IMR-90 (cell line): ENCODE data around the gene XRCC5. TPM values are rescaled to one million over a fixed set of nuclear protein-coding genes. Genes with fewer than 3 reads are reported as not detected.

Experiments
- ATAC-seq: fragments of 200-7000 bp; cut with Tn5 transposase; 2 replicates; pipeline ENCODE4 v1.9.1; 2020; ENCODE audit warnings: low read depth, mild to moderate bottlenecking, moderate library complexity
- BruUV-seq: library from RNA; stranded (reverse); fragments of 400-500 nt; replicated peaks from 2 replicates; lab custom pipeline; 2021; lab: Mats Ljungman, UMichigan
- CTCF ChIA-PET: fragments of 300-600 bp; formaldehyde crosslinking; extraction: SDS; loops from one replicate; lab custom pipeline; 2021; ENCODE audit warnings: antibody characterized with exemption; lab: Yijun Ruan, JAX
- POLR2A ChIA-PET: fragments of 300-600 bp; sonication (Branson Sonifier 250); formaldehyde crosslinking; loops from one replicate; lab custom pipeline; 2022; ENCODE audit warnings: antibody characterized with exemption; ENCODE audit not compliant: unreplicated experiment; lab: Charles Lee
- DNase-seq: peaks from one replicate; pipeline ENCODE4 v3.0.0; 2013
- H2AFZ ChIP-seq: replicated peaks from 2 replicates; pipeline ENCODE3; 2013; ENCODE audit warnings: low read length, mild to moderate bottlenecking; ENCODE audit not compliant: poor library complexity
- H2AK5ac ChIP-seq: 2 replicates; pipeline ENCODE4 v1.6.1; 2013; ENCODE audit warnings: low read depth, low read length, inconsistent platforms
- H2AK9ac ChIP-seq: replicated peaks from 2 replicates; pipeline ENCODE3; 2013; ENCODE audit warnings: mild to moderate bottlenecking, low read depth, low read length, moderate library complexity; ENCODE audit not compliant: poor library complexity
- H2BK120ac ChIP-seq: 2 replicates; pipeline ENCODE4 v1.6.1; 2013; ENCODE audit warnings: low read depth, low read length, inconsistent platforms
- H2BK15ac ChIP-seq: 3 replicates; pipeline ENCODE4 v1.6.1; 2013; ENCODE audit warnings: low read depth, low read length, inconsistent platforms
- H2BK20ac ChIP-seq: 2 replicates; pipeline ENCODE4 v1.6.1; 2013; ENCODE audit warnings: low read depth, mild to moderate bottlenecking, inconsistent platforms, low read length, moderate library complexity
- H2BK5ac ChIP-seq: 2 replicates; pipeline ENCODE4 v1.6.1; 2013; ENCODE audit warnings: mild to moderate bottlenecking, low read depth, low read length, inconsistent platforms; ENCODE audit not compliant: poor library complexity, severe bottlenecking
- H3K14ac ChIP-seq: replicated peaks from 2 replicates; pipeline ENCODE4 v1.6.1; 2013; ENCODE audit warnings: low read depth, low read length, inconsistent platforms
- H3K18ac ChIP-seq: 2 replicates; pipeline ENCODE4 v1.6.1; 2013; ENCODE audit warnings: low read depth, low read length, control low read depth
- H3K23ac ChIP-seq: 2 replicates; pipeline ENCODE4 v1.6.1; 2013; ENCODE audit warnings: low read depth, low read length, inconsistent platforms
- H3K27ac ChIP-seq: 2 replicates; pipeline ENCODE4 v1.5.1; 2013; ENCODE audit warnings: mild to moderate bottlenecking, control low read depth, low read length; ENCODE audit not compliant: insufficient read depth
- H3K27me3 ChIP-seq: 2 replicates; pipeline ENCODE4 v1.6.1; 2013; ENCODE audit warnings: low read length; ENCODE audit not compliant: control insufficient read depth, insufficient read depth
- H3K36me3 ChIP-seq: 2 replicates; pipeline ENCODE4 v1.6.1; 2013; ENCODE audit warnings: low read length, mixed read lengths; ENCODE audit not compliant: control insufficient read depth, insufficient read depth
- H3K4ac ChIP-seq: 2 replicates; pipeline ENCODE4 v1.6.1; 2013; ENCODE audit warnings: low read depth, low read length, inconsistent platforms
- H3K4me1 ChIP-seq: 2 replicates; pipeline ENCODE4 v1.6.1; 2013; ENCODE audit warnings: low read length, mixed read lengths; ENCODE audit not compliant: control insufficient read depth, insufficient read depth
- H3K4me2 ChIP-seq: 2 replicates; pipeline ENCODE4 v1.6.1; 2013; ENCODE audit warnings: low read depth, mild to moderate bottlenecking, control low read depth, low read length, moderate library complexity
- H3K4me3 ChIP-seq: 2 replicates; pipeline ENCODE4 v1.5.1; 2013; ENCODE audit warnings: low read depth, mild to moderate bottlenecking, control low read depth, low read length, moderate library complexity; ENCODE audit not compliant: insufficient read depth
- H3K56ac ChIP-seq: 2 replicates; pipeline ENCODE4 v1.6.1; 2013; ENCODE audit warnings: low read length, inconsistent platforms; ENCODE audit not compliant: insufficient read depth; ENCODE audit errors: extremely low read depth
- H3K79me1 ChIP-seq, 2 experiments: 2 replicates each; pipeline ENCODE4 v1.6.1; 2013; ENCODE audit warnings: low read length in 2 of 2, inconsistent platforms in 1 of 2, low read depth in 1 of 2
- H3K9ac ChIP-seq: 2 replicates; pipeline ENCODE4 v1.6.1; 2013; ENCODE audit warnings: low read depth, low read length, control low read depth
- H3K9me1 ChIP-seq: 2 replicates; pipeline ENCODE4 v1.6.1; 2013; ENCODE audit warnings: low read length, inconsistent platforms; ENCODE audit not compliant: insufficient read depth
- H3K9me3 ChIP-seq: 2 replicates; pipeline ENCODE4 v1.6.1; 2013; ENCODE audit warnings: low read length; ENCODE audit not compliant: control insufficient read depth, insufficient read depth
- H4K20me1 ChIP-seq: 2 replicates; pipeline ENCODE4 v1.6.1; 2013; ENCODE audit warnings: low read length, inconsistent platforms; ENCODE audit not compliant: insufficient read depth
- H4K5ac ChIP-seq: 2 replicates; pipeline ENCODE4 v1.6.1; 2013; ENCODE audit warnings: mild to moderate bottlenecking, low read depth, low read length, control low read depth
- H4K8ac ChIP-seq, 2 experiments: 2 replicates each; pipeline ENCODE4 v1.6.1; 2013; ENCODE audit warnings: low read depth in 2 of 2, low read length in 2 of 2, control low read depth in 1 of 2, inconsistent platforms in 1 of 2
- H4K91ac ChIP-seq: 2 replicates; pipeline ENCODE4 v1.6.1; 2013; ENCODE audit warnings: low read depth, low read length, inconsistent platforms; ENCODE audit not compliant: insufficient read depth
- BHLHE40 ChIP-seq: fragments of 150-350 bp; IDR thresholded peaks from 2 replicates; pipeline ENCODE4 v1.6.1; 2016; ENCODE audit warnings: mild to moderate bottlenecking, low read depth, low read length
- CEBPB ChIP-seq: IDR thresholded peaks from 2 replicates; pipeline ENCODE4 v1.6.1; 2012; ENCODE audit warnings: low read depth, low read length, improper control_type of control experiment
- CHD1 ChIP-seq: IDR thresholded peaks from 2 replicates; pipeline ENCODE4 v1.6.1; 2012; ENCODE audit warnings: low read depth, low read length, improper control_type of control experiment
- CTCF ChIP-seq: conservative IDR thresholded peaks from 2 replicates; pipeline ENCODE4 v1.5.1; 2012; ENCODE audit warnings: mild to moderate bottlenecking, low read depth, low read length, improper control_type of control experiment
- ELK1 ChIP-seq: fragments of 150-350 bp; IDR thresholded peaks from 2 replicates; pipeline ENCODE4 v1.6.1; 2016; ENCODE audit warnings: low read depth, mild to moderate bottlenecking, low read length, moderate library complexity, borderline replicate concordance
- FOS ChIP-seq: fragments of 150-350 bp; IDR thresholded peaks from 2 replicates; pipeline ENCODE4 v1.6.1; 2016; ENCODE audit warnings: low read depth, low read length
- MAFK ChIP-seq: IDR thresholded peaks from 2 replicates; pipeline ENCODE4 v1.6.1; 2012; ENCODE audit warnings: low read depth, low read length, improper control_type of control experiment
- MAZ ChIP-seq: IDR thresholded peaks from 2 replicates; pipeline ENCODE4 v1.6.1; 2012; ENCODE audit warnings: low read depth, mild to moderate bottlenecking, low read length, improper control_type of control experiment, moderate library complexity, borderline replicate concordance
- MXI1 ChIP-seq: IDR thresholded peaks from 2 replicates; pipeline ENCODE4 v1.6.1; 2012; ENCODE audit warnings: low read depth, mild to moderate bottlenecking, low read length, moderate library complexity, borderline replicate concordance
- NFE2L2 ChIP-seq: fragments of 150-350 bp; IDR thresholded peaks from 2 replicates; pipeline ENCODE4 v1.6.1; 2016; ENCODE audit warnings: low read depth, mild to moderate bottlenecking, low read length
- POLR2A ChIP-seq: IDR thresholded peaks from 2 replicates; pipeline ENCODE4 v1.6.1; 2012; ENCODE audit warnings: mild to moderate bottlenecking, low read depth, low read length
- RAD21 ChIP-seq: IDR thresholded peaks from 2 replicates; pipeline ENCODE4 v1.6.1; 2012; ENCODE audit warnings: low read length, improper control_type of control experiment
- RCOR1 ChIP-seq: IDR thresholded peaks from 2 replicates; pipeline ENCODE4 v1.6.1; 2012; ENCODE audit warnings: mild to moderate bottlenecking, low read length, improper control_type of control experiment; ENCODE audit not compliant: insufficient replicate concordance
- RFX5 ChIP-seq: IDR thresholded peaks from 2 replicates; pipeline ENCODE4 v1.8.0; 2012; ENCODE audit warnings: low read depth, mild to moderate bottlenecking, low read length, moderate library complexity
- SMC3 ChIP-seq: fragments of 150-350 bp; IDR thresholded peaks from 2 replicates; pipeline ENCODE4 v1.6.1; 2016; ENCODE audit warnings: low read depth, mild to moderate bottlenecking, antibody characterized with exemption, low read length, moderate library complexity
- USF2 ChIP-seq: fragments of 150-350 bp; IDR thresholded peaks from 2 replicates; pipeline ENCODE4 v1.6.1; 2017; ENCODE audit warnings: mild to moderate bottlenecking, antibody characterized with exemption, low read length, low read depth
- WGBS, 2 experiments: methylation state at CpG; one replicate each; pipeline versions ENCODE4 v1.1.5 to v1.1.7; 2013; ENCODE audit warnings: missing lambda C conversion rate in 2 of 2; ENCODE audit not compliant: insufficient read length in 1 of 2; ENCODE audit errors: extremely low coverage in 2 of 2; 5-methylcytosine and 5-hydroxymethylcytosine counted together
- dilution Hi-C: fragments of 300-500 bp; cut with HindIII; formaldehyde crosslinking; loops from one replicate; pipeline ENCODE4 v1.14.3; 2018; ENCODE audit warnings: low sequenced_read_pairs; ENCODE audit not compliant: unreplicated experiment
- in situ Hi-C: fragments of 300-500 bp; cut with MboI; formaldehyde crosslinking; loops from 3 replicates; pipeline ENCODE4 v1.14.3; 2019; ENCODE audit warnings: low sequenced_read_pairs, inconsistent platforms, mixed read lengths
- intact Hi-C: fragments of 100-400 bp; cut with micrococcal nuclease; formaldehyde crosslinking; loops from 2 replicates; pipeline ENCODE4 v1.10.0; 2022
- polyA plus RNA-seq, 3 experiments: library from polyadenylated mRNA; depleted of rRNA; stranded (reverse); fragments of >200 nt; gene quantifications; 2 replicates each; pipeline ENCODE4 v1.2.3, GENCODE V29; 2012; ENCODE audit warnings: low replicate concordance in 1 of 3
- total RNA-seq: library from RNA; depleted of rRNA; stranded (reverse); fragments of >200 nt; gene quantifications from 2 replicates; pipeline ENCODE4 v1.2.3, GENCODE V29; 2012

The XRCC5 gene
- total and polyA plus RNA-seq, 2 of the 4 experiments (the other 2 are of a cell fraction): 144 to 509 TPM

- H2BK20ac ChIP-seq: no peak overlapping the region
- H3K4me3 ChIP-seq: no peak overlapping the region
- TF ChIP-seq MAZ: no peak
- no peak for TF ChIP-seq RAD21
- TF ChIP-seq MAFK: no peak
- TF ChIP-seq CEBPB: no peak
- no peak for TF ChIP-seq SMC3
- TF ChIP-seq CHD1: no peak
- TF ChIP-seq MXI1: no peak
- TF ChIP-seq BHLHE40: no peak
- no peak for TF ChIP-seq USF2
- TF ChIP-seq NFE2L2: no peak
- no peak for TF ChIP-seq ELK1
- TF ChIP-seq RFX5: no peak
- TF ChIP-seq CTCF: no peak
- no peak for TF ChIP-seq POLR2A
- TF ChIP-seq FOS: no peak
- no peak for TF ChIP-seq RCOR1
- no peak overlapping the region for H3K9ac ChIP-seq
- H3K27ac ChIP-seq: no peak overlapping the region
- in situ Hi-C loops (no loop called here), dilution Hi-C loops (no loop called here), intact Hi-C loops (no loop called here)
- H3K4me1 ChIP-seq: peaks cover 6% of the 10 kb centered on the region; the same call in 1 of the 2 replicates
- CTCF ChIA-PET: interaction anchor here (1.9 kb wide), 1 partner anchor 30 kb away, joined by 4 read pairs; no protein-coding TSS in a partner anchor
- no peak overlapping the region for H2AK9ac ChIP-seq
- peaks cover 9% of the 10 kb centered on the region; the same call in 1 of the 2 replicates for H3K9me1 ChIP-seq
- POLR2A ChIA-PET: no interaction called here
- H3K4ac ChIP-seq: no peak overlapping the region
- BruUV-seq: no TSS peak
- H2BK15ac ChIP-seq: no peak overlapping the region
- H3K18ac ChIP-seq: no peak overlapping the region
- H4K91ac ChIP-seq: no peak overlapping the region
- ATAC-seq: no peak
- H2BK120ac ChIP-seq: no peak overlapping the region
- no peaks in the 10 kb centered on the region for H3K9me3 ChIP-seq
- H3K36me3 ChIP-seq: peaks cover 43% of the 10 kb centered on the region
- no peak overlapping the region for H3K56ac ChIP-seq
- H3K27me3 ChIP-seq: no peaks in the 10 kb centered on the region
- no peak overlapping the region for H4K8ac ChIP-seq
- no peak overlapping the region for H2AK5ac ChIP-seq
- peaks cover 24 to 60% of the 10 kb centered on the region in 2 experiments for H3K79me1 ChIP-seq
- no peak overlapping the region for H3K4me2 ChIP-seq
- H3K14ac ChIP-seq: no peak overlapping the region
- 100% methylated on average over 2 of the region's 4 CpGs; no CpG with 5 or more reads in 1 of the 2 experiments for WGBS, 2 experiments
- H2BK5ac ChIP-seq: no peak overlapping the region
- peaks cover 5% of the 10 kb centered on the region; the same call in 1 of the 2 replicates for H4K20me1 ChIP-seq
- no peak overlapping the region for H3K23ac ChIP-seq
- no peak overlapping the region for H2AFZ ChIP-seq
- DNase-seq: no peak
- no peak overlapping the region for H4K5ac ChIP-seq
Measured at GRCh38 chr2:216144857-216145256, 35.7 kb downstream of the XRCC5 start.
